Vagina (tissue), 2 donors: ENCODE results near the gene ADARB2. TPM values are rescaled to one million over a fixed set of nuclear protein-coding genes. Genes with fewer than 3 reads are reported as not detected.

Experiments used
- DNase-seq, 2 donors: peaks; one replicate each; pipeline ENCODE4 v3.0.0-alpha.2; 2017; ENCODE audit errors: extremely low spot score in 2 of 2
- H3K27ac ChIP-seq: fragments of 200-600 bp; sonication (generic); one replicate; pipeline ENCODE4 v1.5.1; 2019
- H3K27me3 ChIP-seq: fragments of 200-600 bp; sonication (generic); one replicate; pipeline ENCODE4 v1.5.1; 2019
- H3K36me3 ChIP-seq, 2 donors: fragments of 200-600 bp; sonication (generic); one replicate each; pipeline ENCODE4 v1.5.1; 2017 to 2019
- H3K4me1 ChIP-seq: fragments of 200-600 bp; sonication (generic); one replicate; pipeline ENCODE4 v1.5.1; 2019
- H3K4me3 ChIP-seq, 2 donors: fragments of 200-600 bp; sonication (generic); 1 replicate in 1 of 2; 2 replicates in 1 of 2; pipeline ENCODE4 v1.5.1; 2016 to 2019
- H3K9me3 ChIP-seq: fragments of 200-600 bp; sonication (generic); one replicate; pipeline ENCODE4 v1.5.1; 2019
- CTCF ChIP-seq, 3 experiments: fragments of 450-650 bp in 2 of 3; fragments of 200-600 bp in 1 of 3; sonication (generic) in 1 of 3; IDR thresholded peaks; one replicate each; pipeline ENCODE4 v1.5.1; 2017 to 2019; ENCODE audit warnings: antibody characterized with exemption in 3 of 3, mild to moderate bottlenecking in 2 of 3, moderate library complexity in 2 of 3
- POLR2A ChIP-seq, 2 donors: fragments of 450-650 bp; IDR thresholded peaks; one replicate each; pipeline ENCODE4 v1.6.1; 2017; ENCODE audit warnings: antibody characterized with exemption in 2 of 2, mild to moderate bottlenecking in 2 of 2, moderate library complexity in 2 of 2
- POLR2AphosphoS5 ChIP-seq, 2 donors: sonication (generic); formaldehyde crosslinking; IDR thresholded peaks; one replicate each; pipeline ENCODE4 v1.9.0; 2017; ENCODE audit warnings: antibody characterized with exemption in 2 of 2, mild to moderate bottlenecking in 2 of 2, low read depth in 1 of 2; ENCODE audit not compliant: insufficient read depth in 1 of 2
- intact Hi-C: fragments of 100-400 bp; cut with DNase I; formaldehyde crosslinking; loops from one replicate; pipeline ENCODE4 v1.15.1; 2023
- total RNA-seq: library from RNA; depleted of rRNA; stranded (reverse); fragments of >200 nt; gene quantifications from one replicate; pipeline ENCODE4 v1.2.3, GENCODE V29; 2016

Gene ADARB2
- total RNA-seq, 1 donor from 2014 or later: 3.4 TPM

- Histone ChIP-seq H3K36me3 (no peaks in the 10 kb centered on the region), H3K4me1 (no peaks in the 10 kb centered on the region), H3K4me3 (no peak overlapping the region), H3K9me3 (no peaks in the 10 kb centered on the region), H3K27ac (no peak overlapping the region), H3K27me3 (no peaks in the 10 kb centered on the region)
- peak in 1 of 2 donors; percentile 22 for DNase-seq
- intact Hi-C loops: no loop called here
- no peak for TF ChIP-seq CTCF (IDR thresholded peaks at IDR 0.05)
- no peak for TF ChIP-seq POLR2AphosphoS5 (IDR thresholded peaks at IDR 0.05; ENCODE audit: insufficient read depth in 1 of 2, low read depth in 1 of 2)
- TF ChIP-seq POLR2A (IDR thresholded peaks at IDR 0.05): no peak
Observed at GRCh38 chr10:1156616-1156886, 580.8 kb downstream of the ADARB2 start.

GRCh38 chr10:1155791-1156615 is 581.3 kb downstream of the ADARB2 start:
- Histone ChIP-seq H3K4me3 (no peak overlapping the region), H3K9me3 (no peaks in the 10 kb centered on the region), H3K27me3 (no peaks in the 10 kb centered on the region), H3K36me3 (no peaks in the 10 kb centered on the region), H3K4me1 (no peaks in the 10 kb centered on the region), H3K27ac (no peak overlapping the region)
- intact Hi-C loops: no loop called here
- DNase-seq: peak; percentile 49 to 83
- TF ChIP-seq POLR2AphosphoS5 (IDR thresholded peaks at IDR 0.05; ENCODE audit: insufficient read depth in 1 of 2, low read depth in 1 of 2): no peak
- TF ChIP-seq POLR2A (IDR thresholded peaks at IDR 0.05): no peak
- TF ChIP-seq CTCF (IDR thresholded peaks at IDR 0.05): no peak

GRCh38 chr10:1154531-1155295 is 582.6 kb downstream of the ADARB2 start:
- no peaks in the 10 kb centered on the region for H3K36me3 ChIP-seq
- TF ChIP-seq POLR2AphosphoS5 (IDR thresholded peaks at IDR 0.05; ENCODE audit: insufficient read depth in 1 of 2, low read depth in 1 of 2): no peak
- no peak for TF ChIP-seq CTCF (IDR thresholded peaks at IDR 0.05)
- no peak for TF ChIP-seq POLR2A (IDR thresholded peaks at IDR 0.05)
- H3K4me1 ChIP-seq: no peaks in the 10 kb centered on the region
- peak; percentile 43 to 49 for DNase-seq
- H3K27ac ChIP-seq: no peak overlapping the region
- H3K4me3 ChIP-seq: no peak overlapping the region
- no peaks in the 10 kb centered on the region for H3K9me3 ChIP-seq
- intact Hi-C loops: no loop called here
- H3K27me3 ChIP-seq: no peaks in the 10 kb centered on the region

GRCh38 chr10:1153805-1154351 is 583.4 kb downstream of the ADARB2 start:
- Histone ChIP-seq H3K36me3 (no peaks in the 10 kb centered on the region), H3K4me1 (no peaks in the 10 kb centered on the region), H3K4me3 (no peak overlapping the region), H3K27ac (no peak overlapping the region), H3K9me3 (no peaks in the 10 kb centered on the region), H3K27me3 (no peaks in the 10 kb centered on the region)
- peak; percentile 61 to 62 for DNase-seq
- TF ChIP-seq POLR2A (IDR thresholded peaks at IDR 0.05): no peak
- TF ChIP-seq CTCF (IDR thresholded peaks at IDR 0.05): no peak
- no peak for TF ChIP-seq POLR2AphosphoS5 (IDR thresholded peaks at IDR 0.05; ENCODE audit: insufficient read depth in 1 of 2, low read depth in 1 of 2)
- intact Hi-C loops: no loop called here
